Right ventricle myocardium inferior (tissue), 1 donor: ENCODE data around the gene CLSTN1. TPM values are rescaled to one million over a fixed set of nuclear protein-coding genes. Genes with fewer than 3 reads are reported as not detected.

ENCODE experiments used
- ATAC-seq: fragments of 200-7000 bp; cut with Tn5 transposase; one replicate; pipeline ENCODE4 v1.9.1; 2020; ENCODE audit warnings: mild to moderate bottlenecking, moderate library complexity
- DNase-seq: peaks from one replicate; pipeline ENCODE4 v3.0.0; 2021; ENCODE audit errors: missing footprints
- intact Hi-C: fragments of 100-400 bp; cut with DNase I; formaldehyde crosslinking; loops from one replicate; pipeline ENCODE4 v1.11.0; 2022
- total RNA-seq: library from RNA; stranded (reverse); fragmentation: NEBNext Ultra II Directional; extraction: Animal tissue kit (Norgen Biotek cat#: 25700); gene quantifications from one replicate; pipeline ENCODE4 v1.2.1, GENCODE V29; 2021
- donor health status: DM: no; HTN: yes; CAD: no; lungs with severe emphysema.

Gene CLSTN1
- total RNA-seq, 1 donor from 2014 or later, result 52.3 TPM

DNA sequence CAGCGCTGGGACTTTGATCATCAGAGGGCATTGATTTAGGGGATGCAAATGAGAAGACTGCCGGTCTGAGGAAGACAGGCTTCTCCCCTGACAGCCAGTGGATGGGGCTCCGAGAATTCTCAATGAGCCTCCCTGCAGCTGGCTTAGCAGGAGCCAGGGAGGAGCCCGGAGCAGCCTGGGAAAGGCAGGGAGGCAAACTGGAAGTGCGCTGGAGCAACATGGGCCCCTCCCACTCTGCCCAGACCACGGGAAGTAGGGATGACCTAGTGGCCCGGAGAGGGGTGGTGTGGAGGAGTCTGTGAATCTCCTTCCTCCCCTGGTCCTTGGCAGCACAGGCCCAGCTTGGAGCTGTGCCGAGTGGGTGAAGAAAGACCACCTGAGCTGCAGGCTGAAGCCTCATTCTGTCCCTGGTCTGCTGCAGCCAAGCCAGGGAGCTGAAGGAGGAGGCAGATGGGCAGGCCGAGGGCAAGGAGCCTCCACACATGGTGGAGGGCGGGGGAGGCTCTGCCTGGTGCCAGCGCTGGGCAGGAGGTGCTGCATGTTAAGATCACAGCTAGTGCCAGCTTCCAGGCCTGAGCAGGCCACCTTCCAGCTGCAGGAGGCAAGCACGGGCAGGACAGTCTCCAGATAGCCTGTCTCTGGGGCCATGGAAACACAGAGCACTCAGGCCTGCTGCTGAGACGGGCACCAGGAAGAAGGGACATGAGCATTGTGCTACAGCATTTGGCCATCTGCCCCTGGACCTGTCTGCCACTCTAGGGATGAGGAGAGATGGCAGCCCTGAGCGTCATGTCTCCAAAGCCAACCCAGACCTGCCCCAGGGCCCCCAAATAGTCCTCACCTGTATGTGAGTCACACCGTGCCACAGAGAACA, 12.2 kb upstream of the CLSTN1 start:
- no peak for DNase-seq
- peak; percentile 67 for ATAC-seq
- intact Hi-C loops, result no loop called here

GRCh38 chr1:9835404-9835757, 11.6 kb upstream of the CLSTN1 start:
- no peak for ATAC-seq
- intact Hi-C loops, result no loop called here
- no peak for DNase-seq

- no peak for DNase-seq
Observed at GRCh38 chr1:9833632-9834031, 9.9 kb upstream of the CLSTN1 start.

DNA sequence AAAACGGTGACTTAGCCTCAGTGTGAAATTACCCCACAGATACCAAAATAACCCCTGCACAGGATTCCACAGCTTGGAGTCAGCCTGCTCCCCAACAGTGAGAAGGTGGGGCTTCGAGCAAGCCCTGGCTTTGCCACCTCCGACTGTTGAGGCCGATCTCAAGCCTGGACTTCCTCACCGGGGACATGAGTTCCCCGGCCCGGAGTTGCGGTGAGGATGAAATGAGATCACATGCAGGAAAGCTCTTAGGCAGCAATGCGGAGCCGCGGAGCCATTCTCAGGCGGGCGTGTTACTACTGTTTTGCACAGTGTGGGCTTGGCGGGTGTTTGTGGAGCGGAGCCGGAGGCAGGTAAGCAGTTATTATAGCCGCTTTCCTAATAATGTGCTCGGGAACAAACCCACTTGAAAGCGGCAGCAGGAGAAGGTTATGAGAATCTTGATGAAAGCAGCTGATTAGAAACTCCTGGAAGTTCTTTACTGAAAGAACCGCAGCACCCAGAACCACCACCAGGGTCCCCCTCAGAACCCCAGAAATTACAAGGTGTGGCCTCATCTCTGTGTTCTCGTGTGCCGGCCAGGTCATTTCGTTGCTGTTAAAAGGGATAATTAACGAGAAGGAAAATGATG, 3.9 kb upstream of the CLSTN1 start:
- no peak for ATAC-seq
- no peak for DNase-seq
- intact Hi-C loops, result no loop called here

More at GRCh38 chr1:9833632-9834031, 9.9 kb upstream of the CLSTN1 start:
- no peak for ATAC-seq
- intact Hi-C loops, result no loop called here

- ATAC-seq (no peak), DNase-seq (no peak)
- intact Hi-C loops, result no loop called here
Observed at GRCh38 chr1:9826616-9827015, 2.9 kb upstream of the CLSTN1 start.

DNA sequence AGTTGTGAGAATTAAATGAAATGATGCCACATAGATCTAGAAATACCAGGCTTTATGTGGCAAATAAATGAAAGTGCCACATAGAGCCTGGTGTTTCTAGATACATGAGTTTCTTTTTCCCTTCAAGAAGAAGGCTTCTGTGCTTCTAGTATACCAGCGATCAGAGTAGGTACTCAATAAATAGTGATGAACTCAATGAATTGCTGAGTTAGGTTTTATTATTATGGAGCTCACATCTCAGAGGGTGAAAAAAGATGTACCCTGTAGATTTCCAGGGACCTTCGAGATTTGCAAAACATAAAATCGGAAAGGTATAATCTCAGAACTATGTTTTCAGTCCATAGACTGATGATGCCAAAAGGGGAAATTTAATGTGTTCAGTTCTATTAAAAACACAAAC, 2.3 kb upstream of the CLSTN1 start:
- ATAC-seq, result no peak
- intact Hi-C loops, result no loop called here
- DNase-seq, result no peak

- ATAC-seq, result peak; percentile 31
- intact Hi-C loops, result no loop called here
- no peak for DNase-seq
Observed at GRCh38 chr1:9825093-9826074, 1.6 kb upstream of the CLSTN1 start.

DNA sequence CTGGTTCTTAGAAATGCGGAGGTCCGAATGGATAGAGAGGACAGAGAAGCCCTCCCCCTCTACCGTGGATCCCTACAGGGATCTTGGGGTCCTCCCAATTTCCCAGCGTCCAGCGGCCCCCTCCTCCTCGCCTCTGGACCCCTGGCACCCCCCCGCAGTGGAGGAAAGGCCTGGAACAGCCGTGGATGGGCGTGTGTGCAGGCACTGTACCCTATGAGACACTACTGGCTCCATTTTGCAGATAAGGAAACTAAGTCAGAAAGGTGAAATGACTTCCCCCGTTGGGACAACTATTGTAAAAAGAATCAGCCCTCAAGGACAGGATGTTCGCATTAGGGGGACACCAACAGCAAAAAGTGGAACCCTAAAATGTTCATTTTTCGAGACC, 931 bp upstream of the CLSTN1 start:
- intact Hi-C loops, result loop anchor here (5.0 kb wide), 1 partner anchor 53 kb away; no protein-coding TSS in a partner anchor
- DNase-seq (no peak), ATAC-seq (no peak)

DNA sequence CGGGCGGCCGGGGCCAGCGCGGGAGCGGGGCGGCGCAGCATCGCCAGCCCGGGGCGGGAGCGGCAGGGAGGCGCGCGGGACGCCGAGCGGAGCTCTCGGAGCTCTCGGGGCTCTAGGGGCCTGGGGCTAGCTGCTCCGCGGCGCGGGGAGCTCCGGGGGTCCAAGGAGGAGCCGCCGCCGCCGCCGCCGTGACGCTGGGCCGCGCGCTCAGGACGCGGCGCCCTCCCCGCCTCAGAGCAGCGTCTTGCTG, 147 bp downstream of the CLSTN1 start:
- ATAC-seq (peak; percentile 27), DNase-seq (no peak)
- intact Hi-C loops, result loop anchor here (5.0 kb wide), 1 partner anchor 54 kb away; no protein-coding TSS in a partner anchor

GRCh38 chr1:9822897-9823692, 670 bp downstream of the CLSTN1 start:
- ATAC-seq, result peak; percentile 8
- intact Hi-C loops, result loop anchor here (5.0 kb wide), 1 partner anchor 54 kb away; no protein-coding TSS in a partner anchor
- peak; percentile 75 for DNase-seq

DNA sequence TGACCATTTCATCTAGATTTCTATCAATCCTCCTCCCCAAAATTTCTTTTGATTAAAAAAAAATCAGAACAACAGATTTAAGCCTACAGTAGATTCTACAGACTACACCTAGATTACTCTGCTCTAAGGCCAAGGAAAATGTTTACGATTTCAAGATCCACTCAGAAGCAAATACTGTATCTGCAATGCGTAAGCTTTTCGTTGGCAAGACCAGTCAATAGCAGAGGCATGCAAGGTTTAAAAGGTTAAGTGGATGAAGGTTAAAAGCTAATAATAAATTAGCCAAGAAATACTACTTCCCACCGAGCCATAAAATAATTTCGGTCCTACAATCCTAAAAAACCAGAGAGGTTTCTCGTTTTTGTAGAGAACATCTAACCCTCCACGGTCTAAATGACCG, 1.3 kb downstream of the CLSTN1 start:
- ATAC-seq (no peak), DNase-seq (no peak)
- intact Hi-C loops, result loop anchor here (5.0 kb wide), 1 partner anchor 55 kb away; no protein-coding TSS in a partner anchor

DNA sequence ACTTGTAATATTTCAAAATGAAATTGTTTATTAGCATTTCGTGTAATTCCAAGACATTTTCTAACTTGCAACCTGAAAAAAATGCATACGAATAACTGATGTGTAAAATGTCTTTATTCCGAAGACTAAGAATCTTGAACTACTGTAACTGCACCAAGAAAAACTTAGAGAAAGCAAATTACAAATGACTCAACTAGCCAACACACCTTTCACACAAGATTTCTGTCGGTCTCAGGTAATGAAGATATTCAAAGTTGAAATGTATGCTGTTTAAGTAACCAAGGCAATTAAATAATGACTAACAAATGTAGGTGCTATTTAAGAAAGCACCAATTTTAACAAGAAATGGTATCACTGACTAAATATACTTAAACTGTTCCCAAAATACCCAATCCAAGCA, 2.1 kb downstream of the CLSTN1 start:
- DNase-seq (no peak), ATAC-seq (no peak)
- intact Hi-C loops, result loop anchor here (5.0 kb wide), 1 partner anchor 56 kb away; no protein-coding TSS in a partner anchor

- no peak for ATAC-seq
Observed at GRCh38 chr1:9820521-9820920, 3.2 kb downstream of the CLSTN1 start.

DNA sequence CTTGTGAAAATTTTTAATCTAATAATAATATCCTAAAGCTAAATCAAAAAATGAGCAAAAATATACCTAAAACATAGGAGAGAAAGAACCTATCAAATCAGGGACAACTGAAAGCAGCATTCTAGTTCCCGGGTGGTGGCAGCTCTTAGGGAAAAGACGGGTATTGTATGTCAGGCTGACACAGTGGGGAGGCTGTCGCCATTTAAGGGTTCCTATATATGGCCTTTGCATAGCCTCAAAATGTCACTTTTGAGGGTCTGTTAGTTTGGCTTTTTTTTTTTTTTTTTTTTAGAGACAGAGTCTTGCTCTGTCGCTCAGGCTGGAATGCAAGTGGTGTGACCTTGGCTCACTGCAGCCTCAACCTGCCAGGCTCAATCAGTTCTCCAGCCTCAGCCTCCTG, 6.0 kb downstream of the CLSTN1 start:
- ATAC-seq (no peak), DNase-seq (no peak)
- intact Hi-C loops, result no loop called here

More at GRCh38 chr1:9820521-9820920, 3.2 kb downstream of the CLSTN1 start:
- no peak for DNase-seq
- intact Hi-C loops, result loop anchor here (5.0 kb wide), 1 partner anchor 57 kb away; no protein-coding TSS in a partner anchor

- no peak for DNase-seq
- no peak for ATAC-seq
- intact Hi-C loops, result no loop called here
Observed at GRCh38 chr1:9816199-9816598, 7.6 kb downstream of the CLSTN1 start.

GRCh38 chr1:9815150-9815549, 8.6 kb downstream of the CLSTN1 start:
- ATAC-seq (no peak), DNase-seq (no peak)
- intact Hi-C loops, result no loop called here

DNA sequence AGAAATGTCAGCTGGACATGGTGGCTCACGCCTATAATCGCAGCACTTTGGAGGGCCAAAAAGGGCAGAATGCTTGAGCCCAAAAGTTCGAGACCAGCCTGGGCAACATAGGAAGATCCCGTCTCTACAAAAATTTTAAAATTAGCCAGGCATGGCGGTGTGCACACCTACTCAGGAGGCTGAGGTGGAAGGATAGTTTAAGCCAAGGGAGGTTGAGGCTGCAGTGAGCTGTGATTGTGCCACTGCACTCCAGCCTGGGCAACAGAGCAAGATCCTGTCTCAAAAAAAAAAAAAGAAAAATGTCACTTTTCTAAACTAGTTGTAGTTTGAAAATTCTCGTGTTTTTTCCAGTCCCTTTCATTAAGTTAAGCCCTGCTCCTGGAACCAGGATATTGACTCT, 9.1 kb downstream of the CLSTN1 start:
- DNase-seq (no peak), ATAC-seq (no peak)
- intact Hi-C loops, result no loop called here

- intact Hi-C loops, result no loop called here
- no peak for DNase-seq
- no peak for ATAC-seq
Observed at GRCh38 chr1:9811239-9811966, 12.4 kb downstream of the CLSTN1 start.
